Skeletal muscle satellite cell (primary cell): ENCODE measurements around the gene FSIP1.

ENCODE experiments used
- H3K27me3 ChIP-seq: 2 replicates; pipeline ENCODE4 v1.7.0; 2013; ENCODE audit warnings: low read length; ENCODE audit not compliant: control insufficient read depth, insufficient read depth
- H3K36me3 ChIP-seq: 2 replicates; pipeline ENCODE4 v1.7.0; 2013; ENCODE audit warnings: mild to moderate bottlenecking, control low read depth, low read length; ENCODE audit not compliant: insufficient read depth
- H3K4me1 ChIP-seq: 2 replicates; pipeline ENCODE4 v1.7.0; 2013; ENCODE audit warnings: low read length; ENCODE audit not compliant: control insufficient read depth, insufficient read depth
- H3K4me2 ChIP-seq: 2 replicates; pipeline ENCODE4 v1.7.0; 2013; ENCODE audit warnings: mild to moderate bottlenecking, low read length
- H3K4me3 ChIP-seq: 2 replicates; pipeline ENCODE4 v1.7.0; 2013; ENCODE audit warnings: low read length
- H3K9ac ChIP-seq: 2 replicates; pipeline ENCODE4 v1.7.0; 2013; ENCODE audit warnings: mild to moderate bottlenecking, low read depth, low read length, moderate library complexity
- H3K9me3 ChIP-seq: replicated peaks from 2 replicates; pipeline ENCODE4 v1.7.0; 2013; ENCODE audit warnings: mild to moderate bottlenecking, control low read depth, low read length

The FSIP1 gene

GRCh38 chr15:39588531-39589192, 194.0 kb downstream of the FSIP1 start:
- H3K27me3 ChIP-seq: no peaks in the 10 kb centered on the region
- peak overlapping the region; percentile 43 for H3K9ac ChIP-seq
- peak overlapping the region; percentile 82 for H3K4me2 ChIP-seq
- H3K4me3 ChIP-seq: peak overlapping the region; percentile 83
- H3K9me3 ChIP-seq: no peaks in the 10 kb centered on the region
- peaks cover 100% of the 10 kb centered on the region for H3K36me3 ChIP-seq
- peaks cover 36% of the 10 kb centered on the region for H3K4me1 ChIP-seq

- H3K4me2 ChIP-seq: peak overlapping the region; percentile 82
- H3K27me3 ChIP-seq: no peaks in the 10 kb centered on the region
- H3K9me3 ChIP-seq: no peaks in the 10 kb centered on the region
- peaks cover 35% of the 10 kb centered on the region for H3K4me1 ChIP-seq
- H3K4me3 ChIP-seq: peak overlapping the region; percentile 83
- peaks cover 98% of the 10 kb centered on the region for H3K36me3 ChIP-seq
- H3K9ac ChIP-seq: peak overlapping the region; percentile 83
Observed at GRCh38 chr15:39587731-39588530, 194.7 kb downstream of the FSIP1 start.

GRCh38 chr15:39587096-39587721, 195.4 kb downstream of the FSIP1 start:
- peak overlapping the region; percentile 83 for H3K9ac ChIP-seq
- no peaks in the 10 kb centered on the region for H3K27me3 ChIP-seq
- peaks cover 98% of the 10 kb centered on the region for H3K36me3 ChIP-seq
- peak overlapping the region; percentile 82 for H3K4me2 ChIP-seq
- no peaks in the 10 kb centered on the region for H3K9me3 ChIP-seq
- peak overlapping the region; percentile 83 for H3K4me3 ChIP-seq
- H3K4me1 ChIP-seq: peaks cover 37% of the 10 kb centered on the region

GRCh38 chr15:39586387-39587095, 196.1 kb downstream of the FSIP1 start:
- H3K36me3 ChIP-seq: peaks cover 93% of the 10 kb centered on the region

GRCh38 chr15:39585871-39586301, 196.8 kb downstream of the FSIP1 start:
- peaks cover 33% of the 10 kb centered on the region for H3K4me1 ChIP-seq
- no peaks in the 10 kb centered on the region for H3K27me3 ChIP-seq
- peaks cover 87% of the 10 kb centered on the region for H3K36me3 ChIP-seq
- peak overlapping the region; percentile 83 for H3K9ac ChIP-seq
- peak overlapping the region; percentile 83 for H3K4me3 ChIP-seq
- no peaks in the 10 kb centered on the region for H3K9me3 ChIP-seq
- peak overlapping the region; percentile 82 for H3K4me2 ChIP-seq

More at GRCh38 chr15:39586387-39587095, 196.1 kb downstream of the FSIP1 start:
- peaks cover 38% of the 10 kb centered on the region for H3K4me1 ChIP-seq
- H3K27me3 ChIP-seq: no peaks in the 10 kb centered on the region
- peak overlapping the region; percentile 83 for H3K4me3 ChIP-seq
- peak overlapping the region; percentile 83 for H3K9ac ChIP-seq
- no peaks in the 10 kb centered on the region for H3K9me3 ChIP-seq
- H3K4me2 ChIP-seq: peak overlapping the region; percentile 82

- Histone ChIP-seq H3K4me1 (peaks cover 33% of the 10 kb centered on the region), H3K4me2 (peak overlapping the region; percentile 82), H3K9me3 (no peaks in the 10 kb centered on the region), H3K4me3 (peak overlapping the region; percentile 83), H3K9ac (peak overlapping the region; percentile 83), H3K27me3 (no peaks in the 10 kb centered on the region), H3K36me3 (peaks cover 82% of the 10 kb centered on the region)
Observed at GRCh38 chr15:39585389-39585841, 197.2 kb downstream of the FSIP1 start.

GRCh38 chr15:39584662-39585388, 197.8 kb downstream of the FSIP1 start:
- Histone ChIP-seq H3K27me3 (no peaks in the 10 kb centered on the region), H3K4me1 (peaks cover 34% of the 10 kb centered on the region), H3K4me2 (peak overlapping the region; percentile 82), H3K9me3 (no peaks in the 10 kb centered on the region), H3K36me3 (peaks cover 76% of the 10 kb centered on the region), H3K4me3 (peak overlapping the region; percentile 83), H3K9ac (peak overlapping the region; percentile 83)

- Histone ChIP-seq H3K4me1 (peaks cover 38% of the 10 kb centered on the region), H3K27me3 (no peaks in the 10 kb centered on the region), H3K4me3 (peak overlapping the region; percentile 83), H3K9ac (peak overlapping the region; percentile 83), H3K4me2 (peak overlapping the region; percentile 82), H3K9me3 (no peaks in the 10 kb centered on the region), H3K36me3 (peaks cover 71% of the 10 kb centered on the region)
Observed at GRCh38 chr15:39584266-39584659, 198.4 kb downstream of the FSIP1 start.

GRCh38 chr15:39583596-39584265, 198.9 kb downstream of the FSIP1 start:
- H3K27me3 ChIP-seq: no peaks in the 10 kb centered on the region
- peak overlapping the region; percentile 82 for H3K4me2 ChIP-seq
- H3K4me1 ChIP-seq: peaks cover 43% of the 10 kb centered on the region
- H3K9me3 ChIP-seq: no peaks in the 10 kb centered on the region
- peak overlapping the region; percentile 83 for H3K4me3 ChIP-seq
- H3K36me3 ChIP-seq: peaks cover 65% of the 10 kb centered on the region
- peak overlapping the region; percentile 83 for H3K9ac ChIP-seq

GRCh38 chr15:39582977-39583595, 199.6 kb downstream of the FSIP1 start:
- Histone ChIP-seq H3K4me2 (peak overlapping the region; percentile 82), H3K27me3 (no peaks in the 10 kb centered on the region), H3K9ac (peak overlapping the region; percentile 83), H3K9me3 (no peaks in the 10 kb centered on the region), H3K4me1 (peaks cover 47% of the 10 kb centered on the region), H3K4me3 (peak overlapping the region; percentile 83), H3K36me3 (peaks cover 59% of the 10 kb centered on the region)
